A673 (cell line): ENCODE data around the gene SLC8A3. TPM values are rescaled to one million over a fixed set of nuclear protein-coding genes. Genes with fewer than 3 reads are reported as not detected.
"Not testable (repeated sequence)": the region's sequence is repeated elsewhere in the genome, so short reads cannot be mapped to it uniquely, and the experiment has no call there.

Experiments
- BruUV-seq: library from RNA; stranded (reverse); fragments of 400-500 nt; replicated peaks from 2 replicates; lab custom pipeline; 2021; lab: Mats Ljungman, UMichigan
- CTCF ChIA-PET: fragments of 300-600 bp; sonication (Branson Sonifier 250); formaldehyde crosslinking; loops from one replicate; lab custom pipeline; 2022; ENCODE audit warnings: antibody characterized with exemption; lab: Charles Lee
- POLR2A ChIA-PET: fragments of 300-600 bp; sonication (Branson Sonifier 250); formaldehyde crosslinking; loops from one replicate; lab custom pipeline; 2022; ENCODE audit warnings: antibody characterized with exemption; ENCODE audit not compliant: low non-redundant PET; lab: Charles Lee
- DNase-seq: peaks from one replicate; pipeline ENCODE4 v3.0.0-alpha.2; 2015; ENCODE audit warnings: low spot score
- H3K27ac ChIP-seq: fragments of 200-600 bp; sonication (generic); 2 replicates; pipeline ENCODE4 v1.5.1; 2016; ENCODE audit warnings: mixed run types, low read depth, mild to moderate bottlenecking, mixed read lengths, antibody characterized with exemption, low read length; ENCODE audit not compliant: poor library complexity, severe bottlenecking
- H3K27me3 ChIP-seq: fragments of 200-600 bp; sonication (generic); replicated peaks from 2 replicates; pipeline ENCODE4 v1.6.1; 2017; ENCODE audit warnings: mixed run types, low read depth, mild to moderate bottlenecking, mixed read lengths, antibody characterized with exemption, low read length; ENCODE audit not compliant: insufficient read depth, poor library complexity
- H3K36me3 ChIP-seq: fragments of 200-600 bp; sonication (generic); 2 replicates; pipeline ENCODE4 v1.6.1; 2016; ENCODE audit warnings: mixed run types, mild to moderate bottlenecking, mixed read lengths, antibody characterized with exemption, low read length; ENCODE audit not compliant: insufficient read depth, poor library complexity, severe bottlenecking
- H3K4me1 ChIP-seq: fragments of 200-600 bp; sonication (generic); 2 replicates; pipeline ENCODE4 v1.6.1; 2017; ENCODE audit warnings: mixed run types, mild to moderate bottlenecking, mixed read lengths, antibody characterized with exemption, low read length; ENCODE audit not compliant: insufficient read depth, poor library complexity, severe bottlenecking
- H3K4me3 ChIP-seq: fragments of 200-600 bp; sonication (generic); 2 replicates; pipeline ENCODE4 v1.5.1; 2016; ENCODE audit warnings: low read depth, mixed run types, mild to moderate bottlenecking, mixed read lengths, low read length; ENCODE audit not compliant: poor library complexity, severe bottlenecking
- H3K9me3 ChIP-seq: fragments of 200-600 bp; sonication (generic); 2 replicates; pipeline ENCODE4 v1.6.1; 2016; ENCODE audit warnings: mixed run types, low read depth, mild to moderate bottlenecking, mixed read lengths, antibody characterized with exemption, low read length; ENCODE audit not compliant: poor library complexity, severe bottlenecking
- CTCF ChIP-seq: fragments of 300-800, 200-600 bp; sonication (generic); conservative IDR thresholded peaks from 2 replicates; pipeline ENCODE4 v1.5.1; 2017; ENCODE audit warnings: low read depth, mild to moderate bottlenecking, antibody characterized with exemption, low read length, moderate library complexity, mixed read lengths
- EZH2 ChIP-seq: fragments of 200-600 bp; sonication (generic); IDR thresholded peaks from 2 replicates; pipeline ENCODE4 v1.6.1; 2017; ENCODE audit warnings: borderline replicate concordance, low read depth, mild to moderate bottlenecking, mixed read lengths, antibody characterized with exemption, low read length; ENCODE audit not compliant: poor library complexity, severe bottlenecking
- intact Hi-C: fragments of 100-400 bp; cut with micrococcal nuclease; formaldehyde crosslinking; loops from one replicate; pipeline ENCODE4 v1.10.0; 2022; ENCODE audit not compliant: unreplicated experiment
- total RNA-seq: library from RNA; stranded (reverse); gene quantifications from 2 replicates; pipeline ENCODE4 v1.2.3, GENCODE V29; 2021

The SLC8A3 gene
- total RNA-seq, 1 experiment from 2014 or later: not detected

GRCh38 chr14:70234066-70234950 lies 45.6 kb upstream of the SLC8A3 start:
- no peaks in the 10 kb centered on the region for H3K9me3 ChIP-seq
- H3K27me3 ChIP-seq: peaks cover 6% of the 10 kb centered on the region
- intact Hi-C loops: no loop called here
- no peak overlapping the region for H3K27ac ChIP-seq
- DNase-seq: no peak
- H3K4me3 ChIP-seq: no peak overlapping the region
- TF ChIP-seq CTCF: no peak
- no peak for TF ChIP-seq EZH2
- BruUV-seq: no TSS peak
- H3K36me3 ChIP-seq: no peaks in the 10 kb centered on the region
- CTCF ChIA-PET: no interaction called here
- POLR2A ChIA-PET: no interaction called here
- H3K4me1 ChIP-seq: no peaks in the 10 kb centered on the region

- intact Hi-C loops, DNase-seq, BruUV-seq, POLR2A ChIA-PET, H3K4me1 ChIP-seq, H3K27me3 ChIP-seq, H3K27ac ChIP-seq, H3K36me3 ChIP-seq, H3K9me3 ChIP-seq, CTCF ChIA-PET, H3K4me3 ChIP-seq: not testable (repeated sequence)
Measured at GRCh38 chr14:70231756-70232544, 43.2 kb upstream of the SLC8A3 start.

GRCh38 chr14:70229877-70230640 lies 41.3 kb upstream of the SLC8A3 start:
- intact Hi-C loops, DNase-seq, H3K36me3 ChIP-seq, CTCF ChIA-PET, H3K27me3 ChIP-seq, H3K4me1 ChIP-seq, H3K9me3 ChIP-seq, BruUV-seq, POLR2A ChIA-PET, H3K27ac ChIP-seq, H3K4me3 ChIP-seq: not testable (repeated sequence)

- Histone ChIP-seq H3K4me3 (no peak overlapping the region), H3K36me3 (no peaks in the 10 kb centered on the region), H3K27me3 (peaks cover 39% of the 10 kb centered on the region), H3K9me3 (no peaks in the 10 kb centered on the region), H3K4me1 (no peaks in the 10 kb centered on the region), H3K27ac (no peak overlapping the region)
- POLR2A ChIA-PET: no interaction called here
- BruUV-seq: no TSS peak
- CTCF ChIA-PET: no interaction called here
- DNase-seq: no peak
- no peak for TF ChIP-seq EZH2
- no peak for TF ChIP-seq CTCF
- intact Hi-C loops: no loop called here
Measured at GRCh38 chr14:70213721-70214282, 25.1 kb upstream of the SLC8A3 start.
